Type B pancreatic cell (in vitro differentiated cells): ENCODE data around the gene SMAD5. TPM values are rescaled to one million over a fixed set of nuclear protein-coding genes. Genes with fewer than 3 reads are reported as not detected.

Experiments
- DNase-seq: peaks from one replicate; pipeline ENCODE4 v3.0.0; 2021; ENCODE audit warnings: mixed read lengths; ENCODE audit not compliant: unreplicated experiment; ENCODE audit errors: extremely low spot score
- H3K27ac Mint-ChIP-seq: 2 replicates; pipeline ENCODE4 v1.8.0; 2021; ENCODE audit warnings: mild to moderate bottlenecking, mixed read lengths
- H3K27me3 Mint-ChIP-seq: 2 replicates; pipeline ENCODE4 v1.8.0; 2021; ENCODE audit warnings: mixed read lengths
- H3K36me3 Mint-ChIP-seq: 2 replicates; pipeline ENCODE4 v1.8.0; 2021; ENCODE audit warnings: mixed read lengths
- H3K4me1 Mint-ChIP-seq: one replicate; pipeline ENCODE4 v1.8.0; 2021; ENCODE audit warnings: mixed read lengths; ENCODE audit not compliant: unreplicated experiment
- H3K4me3 Mint-ChIP-seq: 2 replicates; pipeline ENCODE4 v1.8.0; 2021; ENCODE audit warnings: mild to moderate bottlenecking, mixed read lengths
- H3K9me3 Mint-ChIP-seq: 2 replicates; pipeline ENCODE4 v1.8.0; 2021; ENCODE audit warnings: mixed read lengths
- CTCF ChIP-seq: fragments of 200-600 bp; sonication (generic); conservative IDR thresholded peaks from 2 replicates; pipeline ENCODE4 v1.5.0; 2021; ENCODE audit warnings: antibody characterized with exemption, mild to moderate bottlenecking
- total RNA-seq: library from RNA; stranded (reverse); gene quantifications from 2 replicates; pipeline ENCODE4 v1.2.1, GENCODE V29; 2021; ENCODE audit warnings: low replicate concordance

The SMAD5 gene
- total RNA-seq, 1 donor from 2014 or later = 80.0 TPM

GRCh38 chr5:136232316-136232715 is 99.7 kb downstream of the SMAD5 start:
- H3K27ac Mint-ChIP-seq = no peak overlapping the region
- no peaks in the 10 kb centered on the region for H3K9me3 Mint-ChIP-seq
- peaks cover 12% of the 10 kb centered on the region for H3K4me1 Mint-ChIP-seq
- TF ChIP-seq CTCF = no peak
- DNase-seq = no peak
- H3K36me3 Mint-ChIP-seq = no peaks in the 10 kb centered on the region
- peaks cover 27% of the 10 kb centered on the region for H3K27me3 Mint-ChIP-seq
- H3K4me3 Mint-ChIP-seq = no peak overlapping the region

Other genes starting within 250 kb of the SMAD5 start
- gene IL9, start 237.0 kb upstream of the SMAD5 start, total RNA-seq = not detected in 2 replicates
- not detected in 2 replicates for gene LECT2, start 177.9 kb upstream of the SMAD5 start, total RNA-seq
- gene TGFBI, start 103.9 kb upstream of the SMAD5 start, total RNA-seq = 71.4 and 302 TPM in 2 replicates
- 12.8 and 17.0 TPM in 2 replicates for gene SMIM32, start 60.3 kb downstream of the SMAD5 start, total RNA-seq
- gene TRPC7, start 232.7 kb downstream of the SMAD5 start, total RNA-seq = 2.2 and 5.2 TPM in 2 replicates